Osteoblast (primary cell): ENCODE measurements around the gene ZIC4. TPM values are rescaled to one million over a fixed set of nuclear protein-coding genes. Genes with fewer than 3 reads are reported as not detected.

Source experiments
- DNase-seq: peaks from one replicate; pipeline ENCODE4 v3.0.0; 2011; ENCODE audit warnings: low spot score, mixed read lengths; ENCODE audit not compliant: insufficient read length; ENCODE audit errors: missing footprints
- H2AFZ ChIP-seq: 2 replicates; pipeline ENCODE4 v1.6.0; 2011; ENCODE audit warnings: mild to moderate bottlenecking, low read length
- H3K27ac ChIP-seq: 2 replicates; pipeline ENCODE4 v1.5.1; 2011; ENCODE audit warnings: mild to moderate bottlenecking, low read depth, low read length, moderate library complexity
- H3K27me3 ChIP-seq: 2 replicates; pipeline ENCODE4 v1.6.0; 2012; ENCODE audit warnings: mild to moderate bottlenecking, control low read depth, inconsistent platforms, low read length, moderate library complexity; ENCODE audit not compliant: insufficient read depth
- H3K36me3 ChIP-seq: 2 replicates; pipeline ENCODE4 v1.5.1; 2011; ENCODE audit warnings: mild to moderate bottlenecking, low read length, control low read depth, moderate library complexity; ENCODE audit not compliant: insufficient read depth
- H3K4me1 ChIP-seq: 2 replicates; pipeline ENCODE4 v1.5.1; 2011; ENCODE audit warnings: mild to moderate bottlenecking, low read length, control low read depth, moderate library complexity; ENCODE audit not compliant: insufficient read depth
- H3K4me2 ChIP-seq: 2 replicates; pipeline ENCODE4 v1.6.0; 2011; ENCODE audit warnings: mild to moderate bottlenecking, low read length; ENCODE audit not compliant: insufficient read depth
- H3K4me3 ChIP-seq: fragments of 200-600 bp; sonication (generic); 3 replicates; pipeline ENCODE4 v1.5.1; 2012; ENCODE audit warnings: mild to moderate bottlenecking, low read length, inconsistent platforms; ENCODE audit not compliant: insufficient read depth
- H3K79me2 ChIP-seq: 2 replicates; pipeline ENCODE4 v1.6.0; 2012; ENCODE audit warnings: mild to moderate bottlenecking, low read length, control low read depth, inconsistent platforms; ENCODE audit not compliant: insufficient read depth
- H3K9me3 ChIP-seq: 2 replicates; pipeline ENCODE4 v1.5.1; 2011; ENCODE audit warnings: low read depth, low read length, control low read depth
- H4K20me1 ChIP-seq: 2 replicates; pipeline ENCODE4 v1.6.0; 2012; ENCODE audit warnings: mild to moderate bottlenecking, low read length, control low read depth; ENCODE audit not compliant: insufficient read depth
- total RNA-seq: library from RNA; depleted of rRNA; stranded (reverse); fragments of >200 nt; gene quantifications from 2 replicates; pipeline ENCODE4 v1.2.3, GENCODE V29; 2012
- TF ChIP-seq, protein P1 (sequence below): IDR thresholded peaks from 2 replicates; pipeline ENCODE4 v1.5.1; 2011; ENCODE audit warnings: mild to moderate bottlenecking, low read depth, low read length, moderate library complexity; ENCODE audit errors: extremely low read depth

ZIC4 gene
- total RNA-seq, result 0.29 and 0.72 TPM in 2 replicates

DNA sequence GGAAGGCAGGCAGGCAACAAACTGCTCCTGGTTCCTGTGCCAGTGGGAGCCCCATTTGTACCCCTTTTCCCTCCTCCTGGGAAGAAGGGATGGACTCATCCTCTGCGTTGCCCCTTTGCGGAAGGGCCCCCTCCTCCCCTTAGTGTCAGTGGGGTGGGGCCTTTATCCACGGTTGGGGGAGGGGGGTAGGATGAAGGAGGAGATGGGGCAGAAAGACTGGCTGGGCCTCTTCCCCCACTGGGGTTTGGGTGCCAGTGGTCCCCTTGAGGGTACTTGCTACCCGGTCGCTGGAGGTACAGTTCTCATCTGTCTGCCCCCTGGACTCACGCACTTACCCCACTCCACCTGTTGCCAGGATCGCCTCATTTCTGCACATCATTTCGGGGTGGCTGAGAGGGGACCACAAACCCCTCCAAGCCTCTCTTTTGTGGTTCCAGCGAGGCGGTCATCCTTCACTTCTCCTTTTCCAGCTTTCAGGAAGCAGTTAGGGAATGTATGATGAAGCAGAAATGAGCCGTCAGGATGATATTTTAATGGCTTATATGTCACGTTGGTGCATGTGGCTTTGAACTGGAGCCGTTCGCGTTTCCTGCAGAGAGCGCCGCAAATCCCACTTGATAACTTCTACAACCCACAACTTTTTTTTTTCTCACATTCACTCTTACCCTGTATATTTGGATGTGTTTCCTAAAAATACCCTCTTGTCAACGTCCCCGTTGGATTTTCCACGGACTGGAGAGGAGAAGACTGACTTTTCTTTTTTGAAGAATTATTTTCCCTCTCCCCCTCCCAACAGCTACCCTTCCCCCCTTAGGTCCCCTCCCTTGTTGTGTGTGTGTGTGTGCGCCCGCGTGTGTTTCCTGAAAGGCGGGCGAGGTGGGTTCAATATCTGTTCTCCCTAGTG is at the start of gene ZIC4:
ZIC4 (minus strand) TSS at position 516 of the 904 bp plus-strand sequence. CDS start 3,746 bp downstream, outside the sequence.
- H3K4me3 ChIP-seq, result no peak within 1 kb of the TSS
- no peak within 1 kb of the TSS for H2AFZ ChIP-seq
- TF ChIP-seq, protein P1, sequence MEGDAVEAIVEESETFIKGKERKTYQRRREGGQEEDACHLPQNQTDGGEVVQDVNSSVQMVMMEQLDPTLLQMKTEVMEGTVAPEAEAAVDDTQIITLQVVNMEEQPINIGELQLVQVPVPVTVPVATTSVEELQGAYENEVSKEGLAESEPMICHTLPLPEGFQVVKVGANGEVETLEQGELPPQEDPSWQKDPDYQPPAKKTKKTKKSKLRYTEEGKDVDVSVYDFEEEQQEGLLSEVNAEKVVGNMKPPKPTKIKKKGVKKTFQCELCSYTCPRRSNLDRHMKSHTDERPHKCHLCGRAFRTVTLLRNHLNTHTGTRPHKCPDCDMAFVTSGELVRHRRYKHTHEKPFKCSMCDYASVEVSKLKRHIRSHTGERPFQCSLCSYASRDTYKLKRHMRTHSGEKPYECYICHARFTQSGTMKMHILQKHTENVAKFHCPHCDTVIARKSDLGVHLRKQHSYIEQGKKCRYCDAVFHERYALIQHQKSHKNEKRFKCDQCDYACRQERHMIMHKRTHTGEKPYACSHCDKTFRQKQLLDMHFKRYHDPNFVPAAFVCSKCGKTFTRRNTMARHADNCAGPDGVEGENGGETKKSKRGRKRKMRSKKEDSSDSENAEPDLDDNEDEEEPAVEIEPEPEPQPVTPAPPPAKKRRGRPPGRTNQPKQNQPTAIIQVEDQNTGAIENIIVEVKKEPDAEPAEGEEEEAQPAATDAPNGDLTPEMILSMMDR, result no peak
- H3K9me3 ChIP-seq, result no peaks in the 10 kb centered on the region
- no peak within 1 kb of the TSS for H3K4me2 ChIP-seq
- no peaks in the 10 kb centered on the region for H3K4me1 ChIP-seq
- H3K27ac ChIP-seq, result no peak within 1 kb of the TSS
- DNase-seq, result peak; percentile 56
- peaks cover 93% of the 10 kb centered on the region for H3K27me3 ChIP-seq
- H3K36me3 ChIP-seq, result no peaks in the 10 kb centered on the region
- no peaks in the 10 kb centered on the region for H4K20me1 ChIP-seq
- no peaks in the 10 kb centered on the region for H3K79me2 ChIP-seq

DNA sequence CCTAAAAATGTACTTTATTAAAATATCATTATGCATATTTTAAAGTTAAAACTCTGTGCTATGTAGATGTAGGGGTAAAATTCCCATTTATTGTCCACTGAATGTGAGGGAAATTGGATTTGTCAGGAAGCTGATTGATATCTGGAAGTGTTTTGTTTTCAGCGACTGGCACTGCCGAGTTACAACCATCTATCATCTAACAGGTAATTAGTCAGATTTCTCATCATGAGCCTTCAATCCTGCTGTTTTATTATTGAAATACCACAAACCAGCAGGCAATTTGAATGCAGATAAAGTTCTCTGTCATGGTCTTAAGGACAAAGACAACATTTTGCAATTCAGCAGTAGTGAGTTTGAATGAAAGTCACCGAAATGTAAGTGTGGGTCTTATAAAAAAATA is 43.3 kb upstream of the ZIC4 start:
- DNase-seq, result no peak
- TF ChIP-seq, protein P1, result no peak
- Histone ChIP-seq H3K4me2 (no peak overlapping the region), H2AFZ (no peak overlapping the region), H3K4me3 (no peak overlapping the region), H3K79me2 (no peaks in the 10 kb centered on the region), H3K4me1 (no peaks in the 10 kb centered on the region), H3K9me3 (no peaks in the 10 kb centered on the region), H3K36me3 (no peaks in the 10 kb centered on the region), H3K27me3 (peaks cover 2% of the 10 kb centered on the region), H4K20me1 (no peaks in the 10 kb centered on the region), H3K27ac (no peak overlapping the region)

DNA sequence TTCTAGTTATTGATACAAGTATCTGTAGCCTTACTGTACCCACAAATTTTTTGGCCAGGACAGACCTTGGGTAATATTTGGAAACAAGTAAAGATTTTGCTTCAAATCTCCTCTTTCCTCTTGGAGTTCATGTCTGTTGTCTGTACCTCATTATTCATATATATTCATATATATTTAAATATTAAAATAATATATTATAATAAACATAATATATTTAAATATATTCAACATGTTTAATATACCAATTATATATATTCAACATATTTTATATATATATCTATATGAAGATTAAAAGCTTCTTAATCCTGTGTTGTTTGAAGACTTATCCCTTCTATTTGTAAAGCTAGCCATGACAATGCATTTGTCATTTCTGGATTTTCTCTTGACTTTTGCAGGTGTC is 40.9 kb upstream of the ZIC4 start:
- no peak for DNase-seq
- Histone ChIP-seq H3K4me2 (no peak overlapping the region), H3K79me2 (no peaks in the 10 kb centered on the region)

DNA sequence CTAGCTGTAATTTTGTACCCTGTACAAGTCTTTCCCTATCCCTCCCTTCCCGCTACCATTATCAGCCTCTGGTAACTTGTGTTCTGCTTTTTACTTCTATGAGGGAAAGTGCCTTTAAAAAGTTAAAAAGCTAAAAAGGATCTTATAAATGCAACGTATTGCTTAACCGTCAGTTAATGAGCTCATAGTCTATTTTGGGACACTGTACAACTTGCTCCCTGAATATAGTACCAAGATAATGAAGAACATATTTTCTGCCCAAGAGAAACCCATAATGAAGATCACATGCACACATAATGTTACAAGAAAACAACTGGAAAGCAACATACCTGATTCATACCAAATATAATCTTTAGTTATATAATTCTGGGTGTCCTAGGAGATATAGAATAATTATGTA is 25.4 kb upstream of the ZIC4 start:
- Histone ChIP-seq H3K4me1 (no peaks in the 10 kb centered on the region), H3K36me3 (no peaks in the 10 kb centered on the region), H3K79me2 (no peaks in the 10 kb centered on the region), H3K9me3 (no peaks in the 10 kb centered on the region), H3K27ac (no peak overlapping the region), H4K20me1 (no peaks in the 10 kb centered on the region), H3K4me2 (no peak overlapping the region), H3K27me3 (peaks cover 10% of the 10 kb centered on the region), H2AFZ (no peak overlapping the region), H3K4me3 (no peak overlapping the region)
- no peak for DNase-seq
- TF ChIP-seq, protein P1, result no peak

More for the DNA sequence above, 40.9 kb upstream of the ZIC4 start:
- Histone ChIP-seq H3K27ac (no peak overlapping the region), H4K20me1 (no peaks in the 10 kb centered on the region), H3K4me3 (no peak overlapping the region), H3K9me3 (no peaks in the 10 kb centered on the region), H3K27me3 (no peaks in the 10 kb centered on the region), H2AFZ (no peak overlapping the region), H3K4me1 (no peaks in the 10 kb centered on the region), H3K36me3 (no peaks in the 10 kb centered on the region)
- TF ChIP-seq, protein P1, result no peak
